Measurements from ENCODE around the gene TTC28.
"Not testable (repeated sequence)": the region's sequence is repeated elsewhere in the genome, so short reads cannot be mapped to it uniquely, and the experiment has no call there.

Gene TTC28

DNA sequence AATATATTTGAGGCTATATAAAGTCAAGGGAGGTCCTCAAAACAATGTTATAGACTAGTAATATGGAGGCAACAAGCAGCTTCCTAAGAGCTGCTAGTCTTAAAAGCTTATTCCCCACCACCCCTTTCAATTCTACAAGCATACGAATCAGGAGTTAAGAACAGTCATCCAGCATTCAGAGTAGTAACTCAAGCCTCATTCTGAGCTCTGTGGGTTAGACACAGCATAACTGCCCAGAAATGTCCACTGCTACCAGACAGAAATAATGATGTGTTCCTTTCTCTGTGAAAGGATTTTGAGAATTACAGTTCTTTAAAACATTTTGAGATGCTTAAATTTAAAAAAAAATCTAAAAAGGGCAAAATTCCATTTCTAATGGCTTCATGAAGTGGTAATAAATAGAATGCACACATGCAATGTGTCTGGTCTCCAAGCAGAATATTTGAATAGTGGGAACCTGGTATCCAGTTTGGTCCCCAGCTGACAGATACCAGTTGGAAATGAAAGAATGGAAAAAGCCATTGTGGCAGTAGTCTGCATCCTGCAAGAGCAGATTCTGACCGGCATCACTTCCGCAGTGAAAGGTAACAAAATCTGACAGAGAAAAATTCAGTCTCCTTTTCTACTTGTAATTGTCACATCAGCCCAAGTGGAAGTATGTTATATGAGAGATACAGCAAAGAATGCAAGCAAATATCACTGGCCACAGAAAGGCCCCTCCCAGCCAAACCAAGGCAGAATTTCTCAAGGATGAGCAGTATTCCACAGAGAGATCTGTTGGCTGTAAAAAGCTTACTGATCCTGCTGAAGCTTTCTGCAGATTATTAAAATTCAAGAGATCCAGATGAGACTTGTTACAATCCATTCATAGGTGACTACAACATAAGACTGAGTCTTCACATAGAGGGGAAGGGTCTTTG, 449.8 kb downstream of the TTC28 start:
- DNase-seq (ENCODE audit: low read depth) = peak; percentile 62

- no peak for DNase-seq (ENCODE audit: low read depth)
Measured at GRCh38 chr22:28223826-28224225, 455.8 kb downstream of the TTC28 start.

- DNase-seq (ENCODE audit: low read depth) = peak; percentile 21
Measured at GRCh38 chr22:28222976-28223745, 456.5 kb downstream of the TTC28 start.

- DNase-seq (ENCODE audit: low read depth) = no peak
Measured at GRCh38 chr22:28222571-28222970, 457.1 kb downstream of the TTC28 start.

DNA sequence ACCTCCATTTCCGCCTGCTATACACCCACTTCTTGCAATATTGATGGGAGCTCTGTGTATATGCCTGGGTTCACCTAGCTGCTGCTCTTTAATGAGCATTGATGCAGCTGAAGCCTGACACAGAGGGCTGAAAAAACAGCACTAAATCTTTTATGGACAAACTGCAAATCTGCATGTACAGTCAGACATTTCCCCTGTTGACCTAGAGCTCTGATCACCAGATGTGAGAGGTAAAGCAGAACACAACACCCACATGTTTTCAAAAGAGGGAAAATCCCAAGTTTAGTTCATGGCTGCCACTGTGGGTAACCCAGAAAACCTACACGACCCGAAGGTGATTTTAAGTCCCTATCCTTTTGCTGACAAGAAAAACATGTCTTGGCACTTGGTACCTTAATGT, 457.6 kb downstream of the TTC28 start:
- no peak for DNase-seq (ENCODE audit: low read depth)

DNA sequence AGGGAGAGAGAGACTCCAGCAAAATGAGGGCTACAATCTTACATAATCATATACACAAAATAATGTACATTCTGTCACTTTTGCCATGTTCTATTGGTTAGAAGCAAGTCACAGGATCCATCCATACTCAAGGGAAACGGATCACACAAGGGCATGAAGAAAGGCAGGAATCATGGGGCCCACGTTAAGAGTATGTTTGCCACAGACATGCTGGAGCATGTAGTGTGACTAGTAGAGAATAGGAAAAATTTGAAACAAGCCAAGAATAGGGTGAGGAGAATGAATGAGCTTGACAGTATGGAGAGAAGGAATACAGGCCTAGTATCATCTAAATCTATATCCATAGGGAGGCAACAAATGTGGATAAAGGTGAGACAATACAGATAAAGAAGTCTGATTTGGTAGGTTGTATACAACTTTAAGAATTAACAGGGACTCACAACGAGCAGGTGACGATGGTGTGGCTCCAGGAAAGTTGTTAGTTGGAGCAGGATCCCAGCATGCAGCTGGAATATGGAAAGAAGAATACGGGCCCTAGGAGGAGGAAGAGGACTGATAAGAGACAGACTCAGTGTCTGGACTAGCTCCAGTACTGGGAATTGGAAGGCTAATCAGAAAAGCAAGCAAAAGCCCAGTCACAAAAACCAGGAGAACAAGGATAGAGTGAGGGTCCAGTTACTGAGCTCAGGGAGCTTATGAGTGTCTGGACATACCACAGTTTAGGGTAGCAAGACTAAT, 458.8 kb downstream of the TTC28 start:
- DNase-seq (ENCODE audit: low read depth) = no peak

DNA sequence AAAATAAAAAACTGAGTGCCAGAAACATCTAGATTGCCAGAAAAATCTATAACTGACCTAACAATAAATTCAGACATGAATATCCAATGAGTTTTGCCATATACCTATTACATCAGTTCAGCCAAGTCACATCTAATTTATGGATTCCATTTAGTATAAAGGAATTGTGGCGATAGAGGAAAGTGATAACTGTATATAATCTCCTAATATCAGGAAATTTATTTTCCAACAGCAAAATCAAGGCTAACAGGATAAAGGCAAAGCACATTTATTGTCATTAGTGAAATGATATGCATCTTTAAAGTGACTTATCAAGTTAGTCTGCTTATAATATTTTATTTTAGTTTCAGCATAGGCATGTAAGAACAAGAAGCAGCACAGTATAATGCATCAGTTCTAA, 462.4 kb downstream of the TTC28 start:
- DNase-seq (ENCODE audit: low read depth) = no peak

DNA sequence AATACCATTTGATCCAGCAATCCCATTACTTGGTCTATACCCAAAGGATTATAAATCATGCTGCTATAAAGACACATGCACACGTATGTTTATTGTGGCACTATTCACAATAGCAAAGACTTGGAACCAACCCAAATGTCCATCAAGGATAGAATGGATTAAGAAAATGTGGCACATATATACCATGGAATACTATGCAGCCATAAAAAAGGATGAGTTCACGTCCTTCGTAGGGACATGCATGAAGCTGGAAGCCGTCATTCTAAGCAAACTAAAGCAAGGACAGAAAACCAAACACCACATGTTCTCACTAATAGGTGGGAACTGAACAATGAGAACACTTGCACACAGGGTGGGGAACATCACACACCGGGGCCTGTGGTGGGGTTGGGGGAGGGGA, 464.9 kb downstream of the TTC28 start:
- DNase-seq (ENCODE audit: low read depth) = not testable (repeated sequence)

DNA sequence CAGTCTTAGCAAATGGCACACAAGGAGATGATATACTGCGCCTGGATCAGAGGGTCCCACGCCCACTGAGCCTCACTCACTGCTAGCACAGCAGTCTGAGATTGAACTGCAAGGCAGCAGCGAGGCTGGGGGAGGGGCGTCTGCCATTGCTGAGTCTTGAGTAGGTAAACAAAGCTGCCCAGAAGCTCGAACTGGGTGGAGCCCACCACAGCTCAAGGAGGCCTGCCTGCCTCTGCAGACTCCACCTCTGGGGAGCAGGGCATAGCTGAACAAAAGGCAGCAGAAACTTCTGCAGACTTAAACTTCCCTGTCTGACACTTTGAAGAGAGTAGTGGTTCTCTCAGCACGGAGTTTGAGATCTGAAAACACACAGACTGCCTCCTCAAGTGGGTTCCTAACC, 470.2 kb downstream of the TTC28 start:
- DNase-seq (ENCODE audit: low read depth) = not testable (repeated sequence)

DNA sequence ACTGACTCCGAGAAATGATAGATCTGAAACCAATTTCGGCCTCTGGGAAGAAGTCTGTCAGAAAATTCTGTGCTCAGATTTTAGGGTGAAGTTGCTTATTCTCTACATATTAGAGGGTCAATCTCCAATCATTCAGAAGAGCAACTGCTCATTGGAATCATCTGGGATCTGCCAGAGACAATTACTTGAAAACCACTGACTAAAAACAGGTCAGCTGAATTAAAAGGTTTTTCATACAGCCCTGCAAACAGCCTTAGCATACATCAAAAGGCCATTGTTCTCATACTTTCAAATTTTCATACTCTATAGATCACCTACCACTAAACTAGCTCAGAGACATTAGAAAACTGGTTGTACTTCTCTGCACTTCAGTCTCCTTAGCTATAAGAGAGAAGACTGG, 470.9 kb downstream of the TTC28 start:
- DNase-seq (ENCODE audit: low read depth) = no peak

DNA sequence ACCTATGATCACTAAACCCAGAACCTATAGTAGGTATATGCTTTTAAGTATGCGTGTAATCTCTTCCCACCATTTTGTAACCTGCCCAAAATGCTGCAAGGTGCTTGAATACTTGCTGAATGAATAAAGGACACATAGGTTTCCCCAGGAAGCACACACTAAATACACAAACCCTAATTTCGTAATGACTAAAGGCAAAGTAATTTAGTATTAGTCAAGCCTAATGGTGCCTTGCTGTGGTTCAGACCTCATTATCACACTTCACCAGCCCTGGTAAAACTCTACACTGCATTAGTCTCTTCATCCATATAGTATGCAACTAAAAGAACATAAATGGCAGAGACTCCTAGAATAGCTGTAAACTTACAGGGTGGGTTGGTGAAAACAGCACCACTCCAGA, 471.6 kb downstream of the TTC28 start:
- peak; percentile 43 for DNase-seq (ENCODE audit: low read depth)

GRCh38 chr22:28207281-28208030, 472.2 kb downstream of the TTC28 start:
- peak; percentile 56 for DNase-seq (ENCODE audit: low read depth)

DNA sequence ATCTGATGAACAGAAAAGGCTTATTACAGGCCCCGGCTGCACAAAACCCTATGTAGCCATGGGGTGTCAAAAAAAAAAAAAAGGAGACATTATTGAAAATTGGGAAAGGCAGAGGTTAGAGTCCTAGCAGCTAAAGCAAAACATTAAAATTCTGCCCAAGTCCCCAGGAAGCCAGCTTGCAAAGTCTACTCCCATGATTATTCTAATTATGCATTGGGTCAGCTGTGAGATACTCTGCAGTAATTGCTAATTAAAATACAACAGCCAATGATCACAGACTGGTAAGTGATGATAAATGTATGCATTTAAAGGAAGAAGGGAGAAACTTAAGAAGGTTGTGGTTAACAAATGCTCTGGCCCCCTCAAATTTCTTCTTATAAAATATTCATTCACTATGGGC, 473.7 kb downstream of the TTC28 start:
- no peak for DNase-seq (ENCODE audit: low read depth)

DNA sequence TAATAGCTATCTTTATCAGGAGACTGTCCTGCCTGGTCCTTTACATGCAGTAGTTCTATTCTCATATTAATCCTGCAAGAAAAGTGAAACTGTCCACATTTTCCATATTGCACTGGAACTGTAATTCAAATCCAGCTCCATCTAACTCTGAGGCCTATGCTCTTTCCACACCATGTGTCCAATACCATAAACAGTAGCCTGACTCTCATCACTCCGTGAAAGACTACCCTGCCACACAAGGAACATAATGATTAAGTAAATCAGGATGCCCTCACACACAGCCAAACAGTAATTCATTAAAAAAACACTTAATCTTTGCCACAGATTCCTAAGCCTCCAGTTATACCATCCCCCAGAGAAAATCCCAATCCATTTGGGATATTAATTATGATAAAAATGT, 475.3 kb downstream of the TTC28 start:
- no peak for DNase-seq (ENCODE audit: low read depth)

DNA sequence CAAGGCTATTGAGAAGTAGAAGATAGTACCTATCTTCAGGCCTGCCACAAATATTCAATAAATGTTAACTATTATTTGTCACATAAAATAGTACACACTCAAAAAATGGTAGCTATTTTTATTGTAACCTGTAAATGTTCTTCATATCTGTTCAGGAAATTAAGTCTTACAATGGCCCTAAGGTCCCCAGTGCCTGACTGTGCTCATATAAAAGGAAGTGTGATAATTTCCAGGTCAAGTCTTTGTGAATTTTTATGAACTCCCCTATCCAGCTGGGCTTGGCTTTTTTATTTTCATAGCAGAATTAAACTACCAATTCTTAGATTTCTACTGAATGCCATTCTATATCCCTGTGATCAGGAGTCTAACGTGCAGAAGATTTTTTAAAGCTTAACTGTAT, 476.4 kb downstream of the TTC28 start:
- no peak for DNase-seq (ENCODE audit: low read depth)

GRCh38 chr22:28198692-28199091, 480.9 kb downstream of the TTC28 start:
- DNase-seq (ENCODE audit: low read depth) = no peak

DNA sequence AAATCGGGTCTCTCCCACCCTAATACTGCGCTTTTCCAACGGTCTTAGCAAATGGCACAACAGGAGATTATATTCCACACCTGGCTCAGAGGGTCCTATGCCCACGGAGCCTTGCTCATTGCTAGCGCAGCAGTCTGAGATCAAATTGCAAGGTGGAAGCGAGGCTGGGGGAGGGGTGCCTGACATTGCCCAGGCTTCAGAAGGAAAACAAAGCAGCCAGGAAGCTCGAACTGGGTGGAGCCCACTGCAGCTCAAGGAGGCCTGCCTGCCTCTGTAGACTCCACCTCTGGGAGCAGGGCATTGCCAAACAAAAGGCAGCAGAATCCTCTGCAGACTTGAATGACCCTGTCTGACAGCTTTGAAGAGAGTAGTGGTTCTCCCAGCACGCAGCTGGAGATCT, 488.1 kb downstream of the TTC28 start:
- DNase-seq (ENCODE audit: low read depth) = not testable (repeated sequence)

DNA sequence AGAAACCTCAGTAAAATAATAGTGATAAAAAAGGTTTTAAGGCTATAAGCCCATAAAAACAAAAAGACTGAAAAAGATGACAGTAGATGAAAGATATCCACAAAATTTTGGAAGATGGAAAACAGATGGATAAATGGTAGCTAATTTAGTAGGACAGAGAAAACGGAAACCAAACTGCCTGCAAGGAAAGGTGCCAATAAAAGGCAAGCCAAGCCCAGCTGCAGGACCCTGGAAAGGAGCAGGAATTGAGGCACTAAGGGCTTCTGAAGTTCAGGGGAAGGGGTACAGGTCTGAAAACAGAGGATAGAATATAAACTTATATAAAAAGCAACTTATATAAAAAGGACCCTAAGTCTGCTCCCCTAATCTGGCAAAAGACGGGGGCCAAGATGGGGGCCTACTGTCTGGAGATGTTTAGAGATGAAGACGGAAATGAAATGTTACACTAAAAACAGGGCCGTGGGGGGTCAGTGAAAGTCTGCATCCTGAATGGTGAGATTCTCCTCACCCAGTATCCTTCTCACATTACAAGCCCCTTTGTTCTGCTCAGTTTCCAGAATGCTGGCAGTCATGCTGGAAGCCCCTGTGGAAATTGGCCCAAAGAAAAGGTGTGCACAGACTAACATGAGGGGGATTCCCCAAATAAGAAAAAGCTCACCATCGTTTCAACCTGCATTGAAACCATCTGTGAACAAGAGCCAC, 491.3 kb downstream of the TTC28 start:
- DNase-seq (ENCODE audit: low read depth) = no peak

- no peak for DNase-seq (ENCODE audit: low read depth)
Measured at GRCh38 chr22:28187612-28188011, 492.0 kb downstream of the TTC28 start.

DNA sequence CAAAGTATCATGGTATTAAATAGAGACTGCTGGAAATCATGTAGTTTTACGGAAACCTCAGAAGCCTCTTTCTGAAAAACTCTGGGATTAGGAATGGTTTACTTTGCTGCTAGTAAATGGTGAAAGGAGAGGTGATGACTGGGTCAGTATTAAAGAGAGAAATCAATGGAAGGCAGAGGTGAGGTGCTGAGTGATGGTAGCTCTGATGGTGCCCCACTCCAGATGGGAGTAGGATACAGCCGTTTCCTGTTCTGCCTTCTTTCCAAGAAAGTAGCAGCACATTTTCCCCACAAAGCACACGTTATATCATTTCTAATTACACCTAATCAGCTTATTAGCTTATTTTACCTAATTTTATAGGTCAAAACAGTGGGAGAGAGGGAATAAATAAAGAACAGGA, 493.0 kb downstream of the TTC28 start:
- DNase-seq (ENCODE audit: low read depth) = no peak

- DNase-seq (ENCODE audit: low read depth) = no peak
Measured at GRCh38 chr22:28185130-28185529, 494.5 kb downstream of the TTC28 start.
